Measurements from ENCODE around the gene NDFIP2. TPM values are rescaled to one million over a fixed set of nuclear protein-coding genes. Genes with fewer than 3 reads are reported as not detected.

Gene NDFIP2
- total and polyA plus RNA-seq, 10 donors = 2.1 to 27.3 (median 14.0) TPM

GRCh38 chr13:79585033-79585432, 104.1 kb downstream of the NDFIP2 start:
- Histone ChIP-seq H3K9me3 (peaks cover 0 to 27% (median 15%) of the 10 kb centered on the region in 8 donors), H3K27ac (no peak overlapping the region), H3K4me3 (no peak overlapping the region), H3K27me3 (replicated peaks in 1 of 7) (no peaks in the 10 kb centered on the region), H3K4me1 (no peaks in the 10 kb centered on the region), H3K36me3 (no peaks in the 10 kb centered on the region)
- TF ChIP-seq CTCF (IDR thresholded peaks at IDR 0.05 in 8 of 11, conservative IDR thresholded peaks at IDR 0.05 in 3 of 11) (no peak), POLR2A (IDR thresholded peaks at IDR 0.05) (no peak), POLR2AphosphoS5 (IDR thresholded peaks at IDR 0.05) (no peak)
- intact Hi-C loops (cut with DNase I; ENCODE audit: low total_unique reads) = no loop called here
- WGBS, 5 donors = 50 to 84% (median 76%) methylated on average over 1 of the region's 1 CpG
- no peak for DNase-seq

GRCh38 chr13:79589603-79590393, 108.8 kb downstream of the NDFIP2 start:
- Histone ChIP-seq H3K4me3 (no peak overlapping the region), H3K9me3 (peaks cover 0 to 14% (median 6%) of the 10 kb centered on the region in 8 donors), H3K4me1 (no peaks in the 10 kb centered on the region), H3K27ac (no peak overlapping the region), H3K36me3 (no peaks in the 10 kb centered on the region), H3K27me3 (replicated peaks in 1 of 7) (no peaks in the 10 kb centered on the region)
- DNase-seq = no peak
- intact Hi-C loops (cut with DNase I; ENCODE audit: low total_unique reads) = no loop called here
- TF ChIP-seq POLR2AphosphoS5 (IDR thresholded peaks at IDR 0.05) = no peak
- no peak for TF ChIP-seq CTCF (IDR thresholded peaks at IDR 0.05 in 8 of 11, conservative IDR thresholded peaks at IDR 0.05 in 3 of 11)
- no peak for TF ChIP-seq POLR2A (IDR thresholded peaks at IDR 0.05)
- 70 to 89% (median 83%) methylated on average over 7 of the region's 7 CpGs for WGBS, 5 donors

- Histone ChIP-seq H3K36me3 (no peaks in the 10 kb centered on the region), H3K4me1 (no peaks in the 10 kb centered on the region), H3K27me3 (replicated peaks in 1 of 7) (no peaks in the 10 kb centered on the region), H3K9me3 (peaks cover 0 to 9% (median under 1%) of the 10 kb centered on the region in 8 donors), H3K27ac (no peak overlapping the region), H3K4me3 (no peak overlapping the region)
- no peak for DNase-seq
- intact Hi-C loops (cut with DNase I; ENCODE audit: low total_unique reads) = no loop called here
- TF ChIP-seq POLR2AphosphoS5 (IDR thresholded peaks at IDR 0.05) = no peak
- no peak for TF ChIP-seq POLR2A (IDR thresholded peaks at IDR 0.05)
- TF ChIP-seq CTCF (IDR thresholded peaks at IDR 0.05 in 8 of 11, conservative IDR thresholded peaks at IDR 0.05 in 3 of 11) = no peak
Observed at GRCh38 chr13:79590394-79590676, 109.4 kb downstream of the NDFIP2 start.

- no peak overlapping the region for H3K27ac ChIP-seq
Observed at GRCh38 chr13:79591493-79591892, 110.5 kb downstream of the NDFIP2 start.

More at GRCh38 chr13:79591493-79591892, 110.5 kb downstream of the NDFIP2 start:
- Histone ChIP-seq H3K36me3 (no peaks in the 10 kb centered on the region), H3K4me1 (no peaks in the 10 kb centered on the region), H3K9me3 (peaks cover 0 to 5% (median 0%) of the 10 kb centered on the region in 8 donors), H3K27me3 (replicated peaks in 1 of 7) (no peaks in the 10 kb centered on the region), H3K4me3 (no peak overlapping the region)
- intact Hi-C loops (cut with DNase I; ENCODE audit: low total_unique reads) = no loop called here
- TF ChIP-seq POLR2AphosphoS5 (IDR thresholded peaks at IDR 0.05) (no peak), CTCF (IDR thresholded peaks at IDR 0.05 in 8 of 11, conservative IDR thresholded peaks at IDR 0.05 in 3 of 11) (no peak), POLR2A (IDR thresholded peaks at IDR 0.05) (no peak)
- DNase-seq = no peak

All from spleen (tissue), 11 donors.